GM18868 (cell line): ENCODE measurements around the gene TBX19.

ENCODE experiments used
- ATAC-seq: cut with Tn5 transposase; IDR thresholded peaks from one replicate; pipeline ENCODE4 v1.9.1; 2021; ENCODE audit warnings: mild to moderate bottlenecking, moderate library complexity; ENCODE audit not compliant: unreplicated experiment

TBX19 gene

GRCh38 chr1:168279253-168279652 is 1.4 kb upstream of the TBX19 start:
- no peak for ATAC-seq

- ATAC-seq = no peak
Measured at GRCh38 chr1:168281603-168282325, 1.1 kb downstream of the TBX19 start.

- no peak for ATAC-seq
Measured at GRCh38 chr1:168285521-168285790, 4.8 kb downstream of the TBX19 start.

- no peak for ATAC-seq
Measured at GRCh38 chr1:168285971-168286927, 5.6 kb downstream of the TBX19 start.

- no peak for ATAC-seq
Measured at GRCh38 chr1:168287237-168287664, 6.6 kb downstream of the TBX19 start.

DNA sequence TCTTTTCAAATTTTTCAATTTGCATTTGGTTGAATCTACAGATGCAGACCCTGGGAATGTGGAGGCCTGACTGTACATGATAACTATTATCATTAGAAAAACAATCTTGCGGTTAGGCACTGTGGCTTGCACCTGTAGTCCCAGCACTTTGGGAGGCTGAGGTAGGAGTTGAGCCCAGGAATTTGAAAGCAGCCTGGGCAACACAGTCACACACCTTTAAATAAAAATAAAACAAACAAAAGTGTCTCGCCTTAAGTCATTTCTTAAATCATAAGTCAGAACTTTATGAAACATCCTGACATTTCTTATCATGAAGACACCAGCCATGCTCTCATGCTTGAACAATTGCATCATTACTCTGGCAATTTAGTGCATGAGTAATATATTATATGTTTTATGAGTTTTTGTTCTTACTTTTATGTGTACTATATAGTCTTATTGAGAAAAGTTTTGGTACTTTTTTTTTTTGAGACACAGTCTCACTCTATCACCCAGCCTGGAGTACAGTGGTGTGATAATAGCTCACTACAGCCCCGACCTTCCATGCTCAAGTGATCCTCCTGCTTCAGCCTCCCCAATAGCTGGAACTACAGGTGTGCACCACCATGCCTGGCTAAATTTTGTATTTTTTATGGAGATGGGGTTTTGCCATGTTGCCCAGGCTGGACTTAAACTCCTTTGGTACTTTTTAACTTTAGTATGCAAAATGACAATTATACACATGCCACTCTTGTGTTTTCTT is 7.8 kb downstream of the TBX19 start:
- no peak for ATAC-seq

GRCh38 chr1:168291222-168291837 is 10.7 kb downstream of the TBX19 start:
- ATAC-seq = no peak

DNA sequence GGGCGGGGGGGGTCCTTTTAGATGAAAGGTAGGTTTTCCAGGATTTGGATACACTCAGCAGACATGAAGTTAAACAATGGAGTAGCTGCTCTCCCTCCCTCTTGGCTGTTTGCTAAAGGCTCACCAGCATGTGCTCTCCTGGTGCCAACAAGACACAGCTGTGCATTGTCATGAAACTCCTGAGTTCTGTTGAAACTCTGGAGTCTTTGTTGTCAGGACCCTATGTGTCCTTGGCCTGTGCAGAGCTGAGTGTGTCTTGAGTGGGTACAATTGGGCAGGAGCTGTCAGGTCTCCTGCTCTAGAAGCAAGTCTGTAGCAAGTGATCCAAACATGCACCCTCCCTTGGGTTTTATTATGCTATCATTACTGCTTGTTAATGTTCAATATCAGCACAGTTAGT is 12.7 kb downstream of the TBX19 start:
- ATAC-seq = no peak

GRCh38 chr1:168295411-168296114 is 14.9 kb downstream of the TBX19 start:
- no peak for ATAC-seq

- ATAC-seq = no peak
Measured at GRCh38 chr1:168297019-168297730, 16.5 kb downstream of the TBX19 start.

GRCh38 chr1:168298446-168298845 is 17.8 kb downstream of the TBX19 start:
- ATAC-seq = no peak

- no peak for ATAC-seq
Measured at GRCh38 chr1:168300626-168301025, 19.9 kb downstream of the TBX19 start.

DNA sequence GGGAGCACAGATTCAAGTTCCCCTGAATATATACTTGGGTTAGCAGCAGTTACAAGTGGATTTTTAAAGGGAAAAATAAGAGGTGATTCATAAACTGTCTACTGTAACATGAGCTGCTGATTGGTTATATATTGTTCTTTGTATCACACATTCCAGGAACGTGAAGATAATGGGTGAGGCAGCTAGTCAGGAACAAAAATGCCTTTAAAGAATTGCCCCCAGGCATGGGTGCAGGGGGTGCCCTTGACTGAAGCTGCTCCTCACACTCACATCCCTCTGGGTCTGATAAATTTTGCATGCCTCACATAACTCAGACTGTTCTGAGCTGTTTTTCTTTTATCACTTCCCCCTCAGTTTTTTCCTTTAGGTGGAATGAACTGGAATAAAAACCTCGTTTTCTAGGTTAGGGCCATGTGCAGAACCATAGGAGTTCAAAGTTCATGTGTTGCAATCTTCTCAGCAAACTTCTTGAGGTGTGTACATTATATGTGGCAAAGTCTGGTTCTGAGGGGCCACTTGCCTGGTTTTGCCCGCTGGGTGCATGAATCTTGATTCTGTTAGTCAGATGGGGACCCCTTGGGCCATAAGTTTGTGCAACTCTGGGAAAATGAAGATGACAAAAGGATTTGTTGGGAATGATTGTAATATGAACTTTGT is 21.1 kb downstream of the TBX19 start:
- no peak for ATAC-seq

- ATAC-seq = no peak
Measured at GRCh38 chr1:168303716-168304540, 23.3 kb downstream of the TBX19 start.

GRCh38 chr1:168304865-168305264 is 24.2 kb downstream of the TBX19 start:
- no peak for ATAC-seq

GRCh38 chr1:168312718-168313604 is 32.3 kb downstream of the TBX19 start:
- ATAC-seq = no peak

- no peak for ATAC-seq
Measured at GRCh38 chr1:168316142-168316541, 35.5 kb downstream of the TBX19 start.
